Measurements from ENCODE around the gene CEP78. TPM values are rescaled to one million over a fixed set of nuclear protein-coding genes. Genes with fewer than 3 reads are reported as not detected.

The CEP78 gene
- total RNA-seq, 1 experiment from 2014 or later, result 57.8 TPM

DNA sequence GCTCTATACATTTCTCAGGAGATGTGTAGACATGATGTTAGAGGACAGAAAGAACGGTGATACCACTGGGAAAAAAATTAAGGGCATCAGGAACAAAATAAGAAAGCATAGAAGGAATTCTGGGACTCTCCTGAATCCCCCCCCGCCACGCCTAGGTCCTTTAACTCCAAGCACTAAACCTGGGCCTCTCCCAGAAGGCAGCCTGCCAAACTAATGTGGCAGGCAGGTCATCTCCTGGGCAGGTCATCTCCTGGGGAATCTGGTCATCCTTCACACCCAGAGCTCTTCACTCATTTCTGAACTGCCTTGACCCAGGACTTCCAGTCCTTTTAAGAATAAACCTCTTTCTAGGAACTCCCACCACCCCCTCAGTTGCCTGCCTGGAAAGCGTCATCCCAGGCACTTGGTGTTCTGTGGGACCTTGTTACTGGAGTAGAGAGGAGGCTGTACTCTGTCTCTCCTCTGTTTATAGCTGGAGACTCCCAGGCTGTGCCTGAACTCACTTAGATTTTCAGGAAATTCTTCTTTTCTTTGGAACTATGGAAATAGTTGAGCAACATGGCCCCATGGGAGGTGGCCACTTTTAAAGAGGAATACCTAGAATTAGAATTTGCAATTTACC is 85.1 kb downstream of the CEP78 start:
- Mint-ChIP-seq H3K4me1 (peaks cover 7 to 11% of the 10 kb centered on the region in 2 experiments; a peak in 2 of 4 replicates), H3K9me3 (peaks cover 0 to 7% of the 10 kb centered on the region in 2 experiments; a peak in 2 of 5 replicates), H3K36me3 (ENCODE audit: insufficient read depth in 1 of 3, low read depth in 3 of 3) (peaks cover 95 to 99% (median 96%) of the 10 kb centered on the region in 3 experiments), H3K4me3 (no peak overlapping the region), H3K27me3 (ENCODE audit: low read depth) (no peaks in the 10 kb centered on the region), H3K27ac (no peak overlapping the region)
- no peak overlapping the region for H2BK15ac ChIP-seq (ENCODE audit: low read depth, low read length)
- H3K4me2 ChIP-seq (ENCODE audit: insufficient read depth, insufficient read length, low read length), result no peak overlapping the region
- no peak overlapping the region for H3K27ac ChIP-seq (ENCODE audit: insufficient read length, low read depth, low read length)
- no peak overlapping the region for H2AFZ ChIP-seq (ENCODE audit: low read length)
- H3K18ac ChIP-seq (ENCODE audit: insufficient read length, low read depth, low read length), result no peak overlapping the region
- H3K79me2 ChIP-seq (ENCODE audit: insufficient read depth, low read length), result peaks cover 3% of the 10 kb centered on the region; the same call in 1 of the 2 replicates
- H3K56ac ChIP-seq (ENCODE audit: insufficient read length, low read depth, low read length), result no peak overlapping the region
- H3K9ac ChIP-seq (ENCODE audit: extremely low read depth, insufficient read length, low read length), result no peak overlapping the region
- no peak overlapping the region for H3K23ac ChIP-seq (ENCODE audit: insufficient read length, low read depth, low read length)
- H4K5ac ChIP-seq (ENCODE audit: insufficient read length, low read depth, low read length), result no peak overlapping the region
- H4K91ac ChIP-seq (ENCODE audit: insufficient read length, low read depth, low read length), result no peak overlapping the region
- no peaks in the 10 kb centered on the region for H3K9me3 ChIP-seq (ENCODE audit: control insufficient read depth, low read depth, low read length)
- no peaks in the 10 kb centered on the region for H3K4me1 ChIP-seq (ENCODE audit: insufficient read depth, low read length)
- no peak overlapping the region for H2BK20ac ChIP-seq (ENCODE audit: low read depth, low read length, poor library complexity, severe bottlenecking)
- no peak overlapping the region for H2BK120ac ChIP-seq (ENCODE audit: low read depth, low read length, poor library complexity, severe bottlenecking)
- no peak overlapping the region for H3T11ph ChIP-seq (ENCODE audit: low read length)
- H2BK12ac ChIP-seq (ENCODE audit: insufficient read length, low read depth, low read length), result no peak overlapping the region
- H4K20me1 ChIP-seq (ENCODE audit: control insufficient read depth, insufficient read depth, insufficient read length), result no peaks in the 10 kb centered on the region
- no peaks in the 10 kb centered on the region for H3K27me3 ChIP-seq (ENCODE audit: insufficient read depth, low read length)
- TF ChIP-seq, protein P1, sequence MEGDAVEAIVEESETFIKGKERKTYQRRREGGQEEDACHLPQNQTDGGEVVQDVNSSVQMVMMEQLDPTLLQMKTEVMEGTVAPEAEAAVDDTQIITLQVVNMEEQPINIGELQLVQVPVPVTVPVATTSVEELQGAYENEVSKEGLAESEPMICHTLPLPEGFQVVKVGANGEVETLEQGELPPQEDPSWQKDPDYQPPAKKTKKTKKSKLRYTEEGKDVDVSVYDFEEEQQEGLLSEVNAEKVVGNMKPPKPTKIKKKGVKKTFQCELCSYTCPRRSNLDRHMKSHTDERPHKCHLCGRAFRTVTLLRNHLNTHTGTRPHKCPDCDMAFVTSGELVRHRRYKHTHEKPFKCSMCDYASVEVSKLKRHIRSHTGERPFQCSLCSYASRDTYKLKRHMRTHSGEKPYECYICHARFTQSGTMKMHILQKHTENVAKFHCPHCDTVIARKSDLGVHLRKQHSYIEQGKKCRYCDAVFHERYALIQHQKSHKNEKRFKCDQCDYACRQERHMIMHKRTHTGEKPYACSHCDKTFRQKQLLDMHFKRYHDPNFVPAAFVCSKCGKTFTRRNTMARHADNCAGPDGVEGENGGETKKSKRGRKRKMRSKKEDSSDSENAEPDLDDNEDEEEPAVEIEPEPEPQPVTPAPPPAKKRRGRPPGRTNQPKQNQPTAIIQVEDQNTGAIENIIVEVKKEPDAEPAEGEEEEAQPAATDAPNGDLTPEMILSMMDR (conservative IDR thresholded peaks at IDR 0.05), result no peak
- H3K23me2 ChIP-seq (ENCODE audit: insufficient read length, low read depth, low read length, poor library complexity, severe bottlenecking), result no peaks in the 10 kb centered on the region
- H3K79me1 ChIP-seq (ENCODE audit: insufficient read depth, low read depth, low read length, poor library complexity, severe bottlenecking), result peaks cover 3% of the 10 kb centered on the region
- H4K8ac ChIP-seq (replicated peaks; ENCODE audit: insufficient read length, low read depth, low read length), result no peak overlapping the region
- H2BK5ac ChIP-seq (ENCODE audit: insufficient read length, low read length), result no peak overlapping the region
- no peak overlapping the region for H3K14ac ChIP-seq (ENCODE audit: insufficient read depth, low read length)
- no peak overlapping the region for H3K4ac ChIP-seq (ENCODE audit: low read depth, low read length)
- no CpG with 5 or more reads among the region's 4 CpGs for WGBS (ENCODE audit: extremely low coverage, insufficient read length, low lambda C conversion rate)
- DNase-seq, result no peak
- H2AK5ac ChIP-seq (ENCODE audit: insufficient read length, low read length), result no peak overlapping the region
